Measurements from ENCODE around the gene ARFIP1.

Gene ARFIP1

GRCh38 chr4:152900395-152900794 lies 120.6 kb downstream of the ARFIP1 start:
- DNase-seq: no peak

- DNase-seq: no peak
Measured at GRCh38 chr4:152901205-152901604, 121.5 kb downstream of the ARFIP1 start.

DNA sequence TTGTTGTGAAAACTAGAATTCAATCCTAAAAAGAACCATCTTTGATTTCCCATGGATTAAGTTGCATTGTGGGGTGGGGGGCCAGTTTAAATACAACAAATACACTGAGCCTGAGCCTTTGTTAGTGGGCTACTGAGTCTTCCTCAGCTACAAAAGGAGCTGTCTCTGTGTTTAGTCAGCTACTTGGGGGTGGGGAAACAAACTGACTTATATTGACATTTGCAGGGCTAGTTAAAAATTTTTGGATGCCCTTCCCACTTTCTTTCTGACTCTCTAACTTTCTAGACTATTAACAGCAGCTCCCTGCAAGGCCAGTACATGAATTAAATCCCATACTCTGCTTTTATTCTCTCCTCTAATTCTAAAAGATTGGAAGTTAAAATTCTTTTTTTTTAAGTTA lies 123.9 kb downstream of the ARFIP1 start:
- DNase-seq: no peak

GRCh38 chr4:152909901-152910300 lies 130.1 kb downstream of the ARFIP1 start:
- no peak for DNase-seq

- DNase-seq: no peak
Measured at GRCh38 chr4:152910521-152910920, 130.8 kb downstream of the ARFIP1 start.

GRCh38 chr4:152917543-152918395 lies 138.0 kb downstream of the ARFIP1 start:
- no peak for DNase-seq

- no peak for DNase-seq
Measured at GRCh38 chr4:152919826-152920225, 140.1 kb downstream of the ARFIP1 start.

DNA sequence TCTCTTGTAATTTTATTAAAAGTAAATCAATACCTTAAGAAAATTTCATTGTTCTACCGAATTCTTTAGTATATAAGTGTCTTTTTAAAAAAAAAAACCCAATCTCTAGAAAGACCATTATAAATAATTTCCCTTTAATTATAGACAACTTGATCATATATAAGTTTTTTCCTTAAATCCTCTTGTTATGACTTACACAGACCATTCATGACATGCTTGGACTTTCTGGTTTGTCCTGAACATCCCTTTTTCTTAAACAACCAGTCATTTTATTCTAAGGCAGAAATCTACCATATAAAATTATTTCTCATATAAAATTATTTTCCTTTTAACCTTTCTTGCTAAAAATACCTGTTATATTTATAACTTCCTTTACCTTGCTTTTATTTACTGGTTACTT lies 141.0 kb downstream of the ARFIP1 start:
- no peak for DNase-seq

DNA sequence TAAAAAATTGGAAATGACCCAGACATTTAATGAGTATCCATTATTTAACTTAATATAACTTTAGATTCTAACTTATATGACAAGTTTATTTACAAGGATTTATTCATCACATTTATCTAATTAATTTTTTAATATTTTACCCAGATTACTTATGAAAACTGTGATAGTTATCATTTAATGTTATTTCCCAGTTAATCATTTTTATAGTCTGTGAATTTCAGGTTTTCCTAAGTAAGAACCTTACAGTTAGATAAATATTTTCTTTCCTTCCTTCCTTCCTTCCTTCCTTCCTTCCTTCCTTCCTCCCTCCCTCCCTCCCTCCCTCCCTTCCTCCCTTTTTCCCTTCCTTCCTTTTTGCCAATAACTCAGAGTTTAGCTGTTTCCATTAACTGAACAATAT lies 141.5 kb downstream of the ARFIP1 start:
- no peak for DNase-seq

GRCh38 chr4:152925851-152926250 lies 146.1 kb downstream of the ARFIP1 start:
- DNase-seq: no peak

DNA sequence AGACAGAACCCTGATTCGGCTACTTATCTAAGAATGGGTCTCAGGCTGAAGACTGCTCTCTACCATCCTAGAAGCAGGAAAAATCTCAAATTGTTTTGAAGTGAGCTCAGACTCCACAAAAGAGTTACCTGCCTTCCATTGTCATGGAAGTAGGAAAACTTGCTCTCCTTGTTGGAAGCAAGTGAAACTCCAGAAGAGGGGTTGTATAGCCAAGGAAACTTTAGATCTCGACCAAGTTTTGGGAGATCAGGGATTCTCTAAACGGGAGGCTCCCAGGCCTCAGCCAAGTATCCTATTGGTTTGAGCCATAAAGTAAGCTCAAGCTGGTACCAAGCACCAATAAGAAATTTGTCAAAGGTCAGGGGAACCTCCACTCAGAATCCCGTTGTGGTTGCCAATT lies 147.2 kb downstream of the ARFIP1 start:
- no peak for DNase-seq

DNA sequence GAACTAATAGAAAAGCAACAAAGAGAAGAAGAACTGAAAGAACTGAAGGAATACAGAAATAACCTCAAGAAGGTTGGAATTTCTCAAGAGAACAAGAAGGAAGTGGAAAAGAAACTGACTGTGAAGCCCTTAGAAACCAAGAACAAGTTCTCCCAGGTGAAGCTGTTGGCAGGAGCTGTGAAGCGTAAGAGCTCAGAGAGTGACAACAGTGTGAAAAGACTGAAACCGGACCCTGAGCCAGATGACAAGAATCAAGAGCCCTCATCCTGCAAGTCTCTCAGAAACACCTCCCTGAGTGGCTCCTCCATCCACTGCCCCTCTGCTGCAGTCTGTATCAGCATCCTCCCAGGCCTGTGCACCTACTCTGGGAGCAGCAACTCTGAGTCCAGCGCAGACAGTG lies 148.0 kb downstream of the ARFIP1 start:
- DNase-seq: no peak

DNA sequence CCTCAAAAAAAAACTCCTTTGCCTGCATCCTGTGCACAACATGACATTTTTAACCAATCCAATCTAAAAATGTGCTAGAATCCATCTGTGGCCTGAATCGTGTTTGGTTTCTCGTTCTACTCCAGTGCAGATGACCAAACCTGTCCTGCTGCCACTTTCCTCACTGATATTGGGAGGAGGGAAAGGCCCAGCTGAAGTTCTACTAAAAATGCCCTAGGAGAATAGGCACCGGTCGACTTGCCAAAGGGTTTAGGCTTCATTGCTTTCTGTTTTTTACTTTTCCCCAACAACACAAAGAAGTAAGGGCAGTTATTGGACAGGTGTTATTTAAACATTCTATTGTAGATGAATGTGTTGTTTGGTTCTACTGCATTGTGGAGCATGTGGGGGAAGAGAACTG lies 148.5 kb downstream of the ARFIP1 start:
- DNase-seq: no peak

DNA sequence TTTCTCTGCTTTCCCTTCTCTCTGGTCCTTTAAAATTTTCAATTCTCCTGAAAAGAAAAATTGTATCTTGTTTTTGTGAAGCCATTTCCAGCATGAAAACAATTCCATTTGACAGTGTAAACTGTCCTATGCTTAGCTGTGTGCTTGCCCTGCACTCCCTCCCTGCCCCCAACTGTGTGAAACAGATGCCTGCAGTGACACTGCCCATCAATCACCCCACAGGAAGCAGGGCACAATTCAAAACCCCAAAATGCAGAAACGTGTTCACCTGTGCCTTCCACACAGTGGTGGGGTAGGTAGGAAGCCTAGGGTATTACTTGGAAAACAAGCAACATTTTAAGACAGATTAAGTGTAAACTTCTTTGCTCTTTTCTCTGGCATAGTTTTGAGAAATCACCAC lies 150.1 kb downstream of the ARFIP1 start:
- DNase-seq: no peak

DNA sequence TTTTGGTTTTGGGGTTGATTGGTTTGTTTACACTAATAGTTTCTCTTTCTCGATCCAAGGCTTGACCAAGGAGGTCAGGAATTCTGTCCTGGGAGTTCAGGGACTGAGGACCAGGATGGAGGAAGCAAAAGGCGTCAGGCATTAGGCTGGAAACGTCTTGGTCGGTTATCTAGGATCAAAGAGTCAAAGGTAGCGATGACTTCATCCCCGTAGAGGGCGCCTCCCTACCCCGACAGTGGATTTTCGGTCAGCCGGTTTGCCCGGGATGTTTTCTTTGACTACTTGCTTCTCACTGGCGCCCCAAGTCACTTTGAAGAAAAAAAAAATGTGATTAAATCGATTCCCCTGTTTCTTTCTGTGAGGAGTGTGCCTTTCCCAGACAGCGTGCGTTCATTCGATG lies 155.4 kb downstream of the ARFIP1 start:
- DNase-seq: peak; percentile 23

DNA sequence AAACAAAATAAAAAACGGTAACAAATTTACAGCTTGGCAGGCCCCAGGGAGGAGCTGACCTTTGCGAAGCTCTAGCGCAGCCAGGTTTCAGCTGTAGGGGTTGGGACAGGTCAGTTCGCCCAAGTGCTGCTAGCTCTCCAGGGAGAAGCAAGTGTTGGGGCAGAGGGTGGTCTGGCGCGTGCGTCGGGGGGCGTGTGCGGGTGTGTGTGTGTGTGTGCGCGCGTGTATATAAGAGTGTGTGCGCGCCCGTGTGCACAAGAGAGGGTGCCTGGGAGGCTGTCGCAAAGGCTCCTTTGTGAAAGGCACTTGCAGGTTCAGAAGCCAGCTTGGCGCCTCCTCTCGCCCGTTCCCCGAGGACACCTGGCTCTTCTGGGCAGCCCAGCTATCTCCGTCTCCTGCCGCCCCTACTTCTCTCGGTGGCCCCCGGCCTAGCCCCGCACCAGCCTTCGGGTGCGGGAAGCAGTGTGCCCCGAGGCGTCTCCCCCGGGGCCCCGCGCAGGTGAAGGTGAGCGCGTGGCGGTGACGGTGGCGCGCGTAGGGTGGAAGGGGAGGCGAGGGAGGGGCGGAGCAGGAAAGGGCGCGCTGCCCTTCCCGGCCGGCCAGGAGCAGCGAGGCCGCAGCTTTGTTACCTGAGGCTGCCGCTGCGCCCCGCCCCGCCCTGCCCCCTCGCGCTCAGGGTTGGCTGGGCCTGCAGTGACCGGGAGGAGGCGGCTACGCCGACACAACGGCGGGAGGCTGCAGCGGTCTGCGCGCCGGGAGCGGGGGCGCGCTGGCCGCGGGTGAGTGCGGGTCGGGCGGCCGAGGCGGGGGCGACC lies 156.1 kb downstream of the ARFIP1 start, which contains the start of gene FHDC1:
Gene FHDC1 (plus strand): TSS at position 693 of the 815 bp plus-strand sequence. CDS start 6,735 bp downstream, outside the sequence.
- DNase-seq: peak; percentile 85

DNA sequence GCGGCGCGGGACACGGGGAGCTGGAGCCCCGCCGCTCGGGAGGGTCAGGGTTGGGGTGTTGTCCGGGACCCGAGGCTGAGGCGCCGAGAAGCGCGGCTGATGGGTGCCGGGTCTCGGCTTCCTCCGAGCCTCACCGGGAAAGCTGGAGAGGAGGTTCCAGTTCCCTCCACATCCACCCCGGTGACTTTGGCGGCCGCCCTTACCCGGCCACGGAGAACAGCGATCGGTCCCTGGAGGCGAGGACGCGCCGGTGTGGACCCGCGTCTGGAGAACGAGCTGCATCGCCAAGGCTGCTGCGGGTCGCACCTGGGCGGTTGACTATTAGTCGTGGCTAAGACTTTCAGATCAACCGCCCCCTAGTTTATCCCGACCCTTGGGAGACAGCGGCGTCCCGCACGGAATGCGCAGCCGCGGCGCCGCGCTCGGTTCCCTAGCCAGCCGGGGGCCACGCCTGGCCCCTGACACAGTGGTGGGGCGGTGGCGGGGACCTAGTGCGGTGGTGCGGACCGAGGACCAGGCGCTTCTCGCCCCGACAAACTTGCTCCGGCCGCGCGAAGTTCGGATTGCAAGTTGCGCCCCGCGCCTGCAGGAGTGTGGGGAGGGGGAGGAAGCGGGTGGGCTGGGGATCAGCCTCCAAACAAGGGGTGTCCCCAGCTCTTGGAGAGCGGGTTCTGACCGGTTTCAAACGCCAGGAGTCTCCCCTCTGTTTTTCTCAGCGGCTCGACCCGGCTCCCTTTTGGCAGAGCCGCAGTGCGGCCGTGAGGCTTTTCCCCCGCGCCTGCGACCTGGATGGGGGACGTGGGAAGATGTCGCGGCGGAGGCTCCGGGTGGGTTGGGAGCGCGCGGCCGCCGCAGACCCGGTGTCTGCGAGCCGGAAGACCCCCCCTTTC lies 156.9 kb downstream of the ARFIP1 start:
- DNase-seq: peak; percentile 50

- DNase-seq: peak; percentile 9
Measured at GRCh38 chr4:152937336-152938236, 157.8 kb downstream of the ARFIP1 start.

DNA sequence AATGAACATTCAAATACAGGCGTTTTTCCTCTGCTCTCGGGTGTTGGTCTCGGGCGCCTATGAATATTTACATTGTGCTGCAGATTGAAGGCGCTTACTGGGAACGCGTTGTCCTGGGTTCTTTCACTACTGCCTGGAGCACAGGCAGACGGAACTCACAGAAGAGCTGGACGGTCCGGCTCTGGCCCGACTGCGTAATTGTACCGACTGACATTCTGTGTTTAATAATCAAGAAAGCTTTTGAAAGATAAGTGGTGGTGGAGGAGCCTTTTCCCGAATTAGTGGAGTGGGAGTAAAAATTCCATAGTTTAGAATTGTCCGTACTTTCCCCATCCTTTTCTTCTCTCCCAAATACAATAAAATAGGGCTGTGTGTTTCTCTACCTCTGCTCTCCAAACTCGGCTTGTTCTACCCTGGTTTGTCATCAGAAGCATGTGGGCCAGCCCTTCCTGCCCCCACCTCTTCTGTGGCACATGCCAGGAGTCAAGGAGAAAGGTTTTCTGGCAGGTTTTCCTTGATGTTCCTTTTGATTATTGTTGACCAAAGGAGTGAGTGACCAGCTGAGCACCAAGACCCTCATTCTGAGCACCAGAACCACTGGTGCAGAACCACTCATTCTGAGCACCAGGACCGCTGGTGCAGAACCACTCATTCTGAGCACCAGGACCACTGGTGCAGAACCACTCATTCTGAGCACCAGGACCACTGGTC lies 158.6 kb downstream of the ARFIP1 start:
- DNase-seq: peak; percentile 32

- DNase-seq: peak; percentile 27
Measured at GRCh38 chr4:152939621-152940020, 159.9 kb downstream of the ARFIP1 start.

GRCh38 chr4:152940461-152940860 lies 160.7 kb downstream of the ARFIP1 start:
- DNase-seq: peak; percentile 11

All from NCI-H526 treated with DMSO at 0.1 percent for 48 hours (cell line).